Ishikawa (cell line): ENCODE measurements around the gene COL4A2.

Experiments used
- CEBPB ChIP-seq: IDR thresholded peaks from 2 replicates; pipeline ENCODE4 v1.6.1; 2012
- CREB1 ChIP-seq: IDR thresholded peaks from 2 replicates; pipeline ENCODE4 v1.6.1; 2012; ENCODE audit warnings: low read depth
- EGR1 ChIP-seq: IDR thresholded peaks from 2 replicates; pipeline ENCODE4 v1.6.1; 2012
- EP300 ChIP-seq: IDR thresholded peaks from 2 replicates; pipeline ENCODE4 v1.6.1; 2012; ENCODE audit warnings: borderline replicate concordance
- FOXM1 ChIP-seq: IDR thresholded peaks from 2 replicates; pipeline ENCODE4 v1.6.1; 2012; ENCODE audit warnings: low read depth, borderline replicate concordance
- MAX ChIP-seq: IDR thresholded peaks from 2 replicates; pipeline ENCODE4 v1.6.1; 2012
- RAD21 ChIP-seq: IDR thresholded peaks from 2 replicates; pipeline ENCODE4 v1.6.1; 2012; ENCODE audit warnings: low read depth
- TAF1 ChIP-seq: IDR thresholded peaks from 2 replicates; pipeline ENCODE4 v1.6.1; 2012; ENCODE audit warnings: low read depth, mild to moderate bottlenecking
- TCF12 ChIP-seq: IDR thresholded peaks from 2 replicates; pipeline ENCODE4 v1.6.1; 2012; ENCODE audit warnings: low read depth
- TEAD4 ChIP-seq: IDR thresholded peaks from 2 replicates; pipeline ENCODE4 v1.6.1; 2012
- YY1 ChIP-seq: IDR thresholded peaks from 2 replicates; pipeline ENCODE4 v1.6.1; 2012; ENCODE audit warnings: low read depth
- ZBTB7A ChIP-seq: IDR thresholded peaks from 2 replicates; pipeline ENCODE4 v1.6.1; 2012; ENCODE audit warnings: low read depth
- TF ChIP-seq, protein P1 (sequence below): IDR thresholded peaks from 2 replicates; pipeline ENCODE4 v1.6.1; 2012
- TF ChIP-seq, protein P2 (sequence below): IDR thresholded peaks from 2 replicates; pipeline ENCODE4 v1.6.1; 2012; ENCODE audit warnings: low read depth, mild to moderate bottlenecking

The COL4A2 gene

DNA sequence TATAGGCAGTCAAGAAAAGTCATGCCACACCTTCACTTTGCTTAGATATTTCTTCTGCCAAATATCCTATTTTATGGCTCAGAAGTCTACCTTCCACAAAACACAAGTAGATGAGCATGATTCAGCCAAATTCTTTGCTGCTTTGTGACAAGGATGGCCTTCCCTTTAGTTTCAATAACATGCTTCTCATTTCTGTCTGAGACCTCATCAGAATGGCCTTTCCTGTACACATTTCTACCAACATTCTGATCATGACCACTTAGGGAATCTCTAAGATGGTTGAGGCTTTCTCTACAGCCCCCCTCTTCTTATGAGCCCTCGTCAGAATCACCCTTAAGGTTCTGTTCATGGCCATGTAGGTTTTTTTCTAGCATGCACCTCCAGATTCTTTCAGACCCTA lies 96.2 kb downstream of the COL4A2 start:
- no peak for TF ChIP-seq CEBPB

DNA sequence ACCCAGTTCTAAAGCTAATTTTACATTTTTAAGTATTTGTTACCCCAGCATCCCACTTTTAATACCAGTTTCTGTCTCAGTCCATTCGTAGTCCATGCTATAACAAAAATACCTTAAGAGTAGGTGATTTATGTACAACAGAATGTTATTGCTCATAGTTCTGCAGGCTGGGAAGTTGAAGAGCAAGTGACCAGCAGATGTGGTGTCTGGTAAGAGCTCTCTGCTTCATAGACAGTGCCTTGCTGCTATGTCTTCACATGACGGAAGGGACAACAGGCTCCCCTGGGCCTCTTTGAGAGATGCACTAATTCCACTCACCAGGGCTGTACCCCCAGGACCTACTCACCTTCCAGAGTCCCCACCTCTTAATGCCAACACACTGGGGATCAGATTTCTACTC lies 96.6 kb downstream of the COL4A2 start:
- TF ChIP-seq FOXM1 (no peak), TAF1 (no peak), RAD21 (no peak), ZBTB7A (no peak), YY1 (no peak), TCF12 (no peak), CEBPB (no peak), EGR1 (no peak), TEAD4 (no peak), CREB1 (no peak), MAX (no peak), EP300 (no peak)
- TF ChIP-seq, protein P1, sequence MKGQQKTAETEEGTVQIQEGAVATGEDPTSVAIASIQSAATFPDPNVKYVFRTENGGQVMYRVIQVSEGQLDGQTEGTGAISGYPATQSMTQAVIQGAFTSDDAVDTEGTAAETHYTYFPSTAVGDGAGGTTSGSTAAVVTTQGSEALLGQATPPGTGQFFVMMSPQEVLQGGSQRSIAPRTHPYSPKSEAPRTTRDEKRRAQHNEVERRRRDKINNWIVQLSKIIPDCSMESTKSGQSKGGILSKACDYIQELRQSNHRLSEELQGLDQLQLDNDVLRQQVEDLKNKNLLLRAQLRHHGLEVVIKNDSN = no peak
- TF ChIP-seq, protein P2, sequence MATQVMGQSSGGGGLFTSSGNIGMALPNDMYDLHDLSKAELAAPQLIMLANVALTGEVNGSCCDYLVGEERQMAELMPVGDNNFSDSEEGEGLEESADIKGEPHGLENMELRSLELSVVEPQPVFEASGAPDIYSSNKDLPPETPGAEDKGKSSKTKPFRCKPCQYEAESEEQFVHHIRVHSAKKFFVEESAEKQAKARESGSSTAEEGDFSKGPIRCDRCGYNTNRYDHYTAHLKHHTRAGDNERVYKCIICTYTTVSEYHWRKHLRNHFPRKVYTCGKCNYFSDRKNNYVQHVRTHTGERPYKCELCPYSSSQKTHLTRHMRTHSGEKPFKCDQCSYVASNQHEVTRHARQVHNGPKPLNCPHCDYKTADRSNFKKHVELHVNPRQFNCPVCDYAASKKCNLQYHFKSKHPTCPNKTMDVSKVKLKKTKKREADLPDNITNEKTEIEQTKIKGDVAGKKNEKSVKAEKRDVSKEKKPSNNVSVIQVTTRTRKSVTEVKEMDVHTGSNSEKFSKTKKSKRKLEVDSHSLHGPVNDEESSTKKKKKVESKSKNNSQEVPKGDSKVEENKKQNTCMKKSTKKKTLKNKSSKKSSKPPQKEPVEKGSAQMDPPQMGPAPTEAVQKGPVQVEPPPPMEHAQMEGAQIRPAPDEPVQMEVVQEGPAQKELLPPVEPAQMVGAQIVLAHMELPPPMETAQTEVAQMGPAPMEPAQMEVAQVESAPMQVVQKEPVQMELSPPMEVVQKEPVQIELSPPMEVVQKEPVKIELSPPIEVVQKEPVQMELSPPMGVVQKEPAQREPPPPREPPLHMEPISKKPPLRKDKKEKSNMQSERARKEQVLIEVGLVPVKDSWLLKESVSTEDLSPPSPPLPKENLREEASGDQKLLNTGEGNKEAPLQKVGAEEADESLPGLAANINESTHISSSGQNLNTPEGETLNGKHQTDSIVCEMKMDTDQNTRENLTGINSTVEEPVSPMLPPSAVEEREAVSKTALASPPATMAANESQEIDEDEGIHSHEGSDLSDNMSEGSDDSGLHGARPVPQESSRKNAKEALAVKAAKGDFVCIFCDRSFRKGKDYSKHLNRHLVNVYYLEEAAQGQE = no peak

- TF ChIP-seq FOXM1 (no peak), TAF1 (no peak), EGR1 (no peak)
- TF ChIP-seq, protein P2 = no peak
Observed at GRCh38 chr13:110404321-110404720, 97.2 kb downstream of the COL4A2 start.

DNA sequence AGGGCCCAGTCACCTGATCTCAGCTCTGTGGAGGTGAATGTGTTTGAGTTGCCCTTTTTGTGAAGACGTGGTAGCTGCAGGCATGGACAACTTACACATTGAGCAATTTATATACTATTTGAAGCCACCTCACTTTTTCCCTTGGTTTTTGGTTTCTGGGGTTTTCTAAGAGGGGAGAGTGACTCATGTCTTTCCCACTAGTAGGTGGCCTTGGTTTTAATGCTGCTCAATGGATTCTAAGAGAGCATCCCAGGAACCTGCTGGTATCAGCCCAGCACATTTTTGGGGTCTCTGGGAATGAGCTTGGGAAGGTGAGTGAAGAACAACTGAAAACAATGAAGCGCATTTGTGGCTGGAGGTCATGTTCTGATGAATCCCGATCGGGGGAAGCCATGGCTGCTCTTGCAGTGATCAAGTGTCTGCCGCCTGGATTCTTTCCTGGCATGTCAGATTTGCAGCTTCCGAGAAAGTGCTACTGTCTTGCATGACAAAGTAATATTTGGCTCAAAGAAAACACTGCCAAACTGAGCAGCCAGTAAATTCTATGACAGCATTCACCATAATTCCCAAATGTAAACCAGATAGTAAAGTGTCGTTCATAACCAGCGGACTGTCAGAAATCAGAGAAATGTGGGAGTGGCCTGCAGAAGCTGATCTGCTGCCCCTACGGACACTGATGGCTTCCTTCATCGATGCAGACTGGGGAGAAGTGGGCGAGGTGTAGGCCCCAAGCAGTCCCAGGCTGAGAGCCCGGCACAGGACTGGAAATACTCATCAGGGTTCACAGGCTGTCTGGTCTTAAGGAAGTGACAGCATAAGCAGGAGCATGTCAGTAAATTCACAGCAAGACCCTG lies 98.7 kb downstream of the COL4A2 start:
- TF ChIP-seq MAX = no peak
- TF ChIP-seq CREB1 = no peak
- TF ChIP-seq YY1 = no peak
- TF ChIP-seq, protein P2 = no peak
- no peak for TF ChIP-seq TAF1
- no peak for TF ChIP-seq RAD21

DNA sequence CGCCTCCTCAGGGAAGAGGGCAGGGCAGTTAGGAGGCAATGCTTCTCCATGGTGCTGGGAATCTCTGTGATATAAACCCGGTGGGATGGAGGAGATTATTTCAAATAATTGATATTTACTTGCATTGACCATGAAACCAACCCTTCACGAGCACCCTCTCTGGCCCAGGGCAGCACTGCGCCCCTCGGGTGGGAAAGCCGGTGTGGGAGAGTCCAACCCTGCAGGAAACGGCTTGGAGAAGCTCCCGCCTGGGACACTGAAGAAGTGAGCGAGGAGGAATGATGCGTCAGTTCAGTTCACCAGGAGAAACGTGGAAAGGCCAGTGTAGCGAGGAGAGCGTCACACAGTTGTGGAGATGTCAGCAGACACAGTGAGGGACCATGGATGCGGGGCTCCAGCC lies 99.9 kb downstream of the COL4A2 start:
- no peak for TF ChIP-seq YY1
- TF ChIP-seq MAX = no peak
- TF ChIP-seq, protein P2 = no peak
- no peak for TF ChIP-seq EGR1
- TF ChIP-seq ZBTB7A = no peak
- no peak for TF ChIP-seq CREB1
- no peak for TF ChIP-seq RAD21
